ENCODE results near the gene MCC. TPM values are rescaled to one million over a fixed set of nuclear protein-coding genes. Genes with fewer than 3 reads are reported as not detected.

The MCC gene
- total and polyA plus RNA-seq, 2 donors (not counting 1 experiment from before 2014, with no cell fraction given), result 0.09 to 0.32 TPM

DNA sequence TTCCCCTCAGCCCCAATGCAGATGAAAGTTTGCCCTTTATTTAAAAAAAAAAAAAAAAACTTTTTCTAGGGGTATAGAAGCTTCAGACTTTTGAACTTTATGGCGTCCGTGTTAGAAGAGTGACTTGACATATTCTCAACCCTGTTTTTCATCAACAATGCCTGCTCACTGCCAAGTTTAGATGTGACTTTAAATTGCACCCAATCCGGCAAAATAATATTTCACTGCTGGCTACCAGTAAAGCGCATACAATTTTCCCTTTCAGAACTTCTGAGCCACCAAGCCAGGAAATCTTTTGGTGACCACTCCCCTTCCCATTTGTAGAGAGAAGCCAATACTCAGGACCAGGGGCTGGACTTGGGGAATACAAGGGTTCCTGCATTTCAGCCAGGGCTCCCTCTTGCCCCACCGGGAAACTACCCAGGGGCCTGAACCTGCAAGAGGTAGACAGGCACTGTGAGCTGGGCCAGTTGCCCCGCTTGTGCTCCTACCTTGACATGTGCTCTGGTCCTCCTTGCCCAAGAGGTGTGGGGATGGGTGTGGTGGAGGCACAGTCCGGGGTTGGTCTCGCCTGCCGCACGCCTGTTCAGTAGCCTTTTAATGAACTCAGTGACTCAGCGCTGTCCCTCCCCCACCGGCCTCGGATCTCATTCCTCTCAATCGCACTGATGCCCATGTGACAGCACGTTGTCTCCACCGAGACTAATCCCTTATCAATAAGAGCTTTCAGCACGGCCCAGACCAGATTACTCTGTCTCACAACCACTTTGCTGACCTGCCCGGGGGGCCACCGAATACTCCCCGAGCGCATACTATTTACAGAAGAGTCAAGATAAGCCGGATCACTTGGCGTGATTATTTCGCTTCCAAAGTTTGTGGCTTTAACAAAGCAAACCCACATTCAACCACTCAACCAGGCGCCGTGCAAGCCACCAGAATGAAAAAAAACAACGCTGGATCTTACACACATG is 285.2 kb downstream of the MCC start:
- H3K4me3 Mint-ChIP-seq, result no peak overlapping the region
- Histone ChIP-seq H3K4me2 (replicated peaks; ENCODE audit: low read depth, low read length, poor library complexity, severe bottlenecking) (no peak overlapping the region), H3K27me3 (replicated peaks in 1 of 4; ENCODE audit: control extremely low read depth in 1 of 4, control insufficient read depth in 3 of 4, insufficient read depth in 4 of 4, low read length in 3 of 4) (no peaks in the 10 kb centered on the region), H4K20me1 (ENCODE audit: control insufficient read depth, insufficient read depth, low read length, poor library complexity, severe bottlenecking) (no peaks in the 10 kb centered on the region), H3K9ac (ENCODE audit: low read length) (no peak overlapping the region), H3K9me3 (ENCODE audit: control extremely low read depth in 1 of 3, control insufficient read depth in 2 of 3, insufficient read depth in 1 of 3, low read length in 2 of 3) (no peaks in the 10 kb centered on the region), H3K79me2 (ENCODE audit: control insufficient read depth, insufficient read depth, low read length) (no peaks in the 10 kb centered on the region), H3K36me3 (replicated peaks in 1 of 2; ENCODE audit: control extremely low read depth in 1 of 2, control insufficient read depth in 1 of 2, extremely low read depth in 1 of 2, insufficient read depth in 2 of 2, low read length in 1 of 2) (no peaks in the 10 kb centered on the region), H3K4me3 (ENCODE audit: control extremely low read depth in 1 of 5, extremely low read depth in 1 of 5, insufficient read depth in 1 of 5, low read depth in 2 of 5, low read length in 4 of 5) (no peak overlapping the region), H3K27ac (ENCODE audit: low read length in 2 of 2) (no peak overlapping the region), H2AFZ (ENCODE audit: insufficient read depth, low read depth, low read length, poor library complexity, severe bottlenecking) (no peak overlapping the region), H3K4me1 (ENCODE audit: control insufficient read depth in 2 of 2, insufficient read depth in 2 of 2, low read length in 2 of 2) (no peaks in the 10 kb centered on the region)
- no peaks in the 10 kb centered on the region for H3K4me1 Mint-ChIP-seq
- TF ChIP-seq EZH2 (IDR thresholded peaks at IDR 0.05; ENCODE audit: borderline replicate concordance, insufficient read depth, low read depth, low read length, poor library complexity, severe bottlenecking), result no peak
- TF ChIP-seq, protein P1, sequence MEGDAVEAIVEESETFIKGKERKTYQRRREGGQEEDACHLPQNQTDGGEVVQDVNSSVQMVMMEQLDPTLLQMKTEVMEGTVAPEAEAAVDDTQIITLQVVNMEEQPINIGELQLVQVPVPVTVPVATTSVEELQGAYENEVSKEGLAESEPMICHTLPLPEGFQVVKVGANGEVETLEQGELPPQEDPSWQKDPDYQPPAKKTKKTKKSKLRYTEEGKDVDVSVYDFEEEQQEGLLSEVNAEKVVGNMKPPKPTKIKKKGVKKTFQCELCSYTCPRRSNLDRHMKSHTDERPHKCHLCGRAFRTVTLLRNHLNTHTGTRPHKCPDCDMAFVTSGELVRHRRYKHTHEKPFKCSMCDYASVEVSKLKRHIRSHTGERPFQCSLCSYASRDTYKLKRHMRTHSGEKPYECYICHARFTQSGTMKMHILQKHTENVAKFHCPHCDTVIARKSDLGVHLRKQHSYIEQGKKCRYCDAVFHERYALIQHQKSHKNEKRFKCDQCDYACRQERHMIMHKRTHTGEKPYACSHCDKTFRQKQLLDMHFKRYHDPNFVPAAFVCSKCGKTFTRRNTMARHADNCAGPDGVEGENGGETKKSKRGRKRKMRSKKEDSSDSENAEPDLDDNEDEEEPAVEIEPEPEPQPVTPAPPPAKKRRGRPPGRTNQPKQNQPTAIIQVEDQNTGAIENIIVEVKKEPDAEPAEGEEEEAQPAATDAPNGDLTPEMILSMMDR (IDR thresholded peaks at IDR 0.05), result no peak
- intact Hi-C loops (cut with micrococcal nuclease), result no loop called here
- ATAC-seq (ENCODE audit: low read depth), result no peak
- ChIA-PET CTCF (no interaction called here), POLR2A (no interaction called here)
- H3K27ac Mint-ChIP-seq, result no peak overlapping the region
- no peak for DNase-seq
- H3K27me3 Mint-ChIP-seq, result peaks cover 5% of the 10 kb centered on the region
- 98% methylated on average over 24 of the region's 27 CpGs for WGBS (ENCODE audit: insufficient coverage)
- no peaks in the 10 kb centered on the region for H3K9me3 Mint-ChIP-seq (ENCODE audit: insufficient read depth)

DNA sequence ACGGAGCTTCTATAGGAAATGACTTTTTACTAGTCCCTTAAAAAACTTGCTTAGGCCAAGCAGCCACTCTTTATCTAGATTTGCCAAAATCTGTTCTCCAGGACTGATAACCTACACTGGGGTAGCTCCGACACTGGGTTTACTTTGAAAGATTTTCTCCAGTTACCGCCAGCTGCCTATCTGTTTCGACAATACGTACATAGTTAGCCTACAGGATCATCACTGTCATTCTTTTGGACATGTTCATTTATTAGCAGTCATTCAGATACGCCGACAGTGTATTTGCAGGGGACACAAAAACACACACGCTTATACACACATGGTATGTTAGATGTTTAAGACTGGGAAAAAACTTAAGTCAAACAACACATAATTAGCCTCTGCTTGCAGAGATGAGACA is 286.0 kb downstream of the MCC start:
- no peak overlapping the region for H3K27ac ChIP-seq (ENCODE audit: low read length in 2 of 2)
- intact Hi-C loops (cut with micrococcal nuclease), result no loop called here
- ATAC-seq (ENCODE audit: low read depth) (no peak), DNase-seq (no peak)
- H3K27me3 Mint-ChIP-seq, result peaks cover 6% of the 10 kb centered on the region
- H3K27ac Mint-ChIP-seq, result no peak overlapping the region
- H4K20me1 ChIP-seq (ENCODE audit: control insufficient read depth, insufficient read depth, low read length, poor library complexity, severe bottlenecking), result no peaks in the 10 kb centered on the region
- H3K79me2 ChIP-seq (ENCODE audit: control insufficient read depth, insufficient read depth, low read length), result no peaks in the 10 kb centered on the region
- no peak overlapping the region for H3K4me2 ChIP-seq (replicated peaks; ENCODE audit: low read depth, low read length, poor library complexity, severe bottlenecking)
- ChIA-PET CTCF (no interaction called here), POLR2A (no interaction called here)
- H3K9me3 ChIP-seq (ENCODE audit: control extremely low read depth in 1 of 3, control insufficient read depth in 2 of 3, insufficient read depth in 1 of 3, low read length in 2 of 3), result no peaks in the 10 kb centered on the region
- H3K36me3 ChIP-seq (replicated peaks in 1 of 2; ENCODE audit: control extremely low read depth in 1 of 2, control insufficient read depth in 1 of 2, extremely low read depth in 1 of 2, insufficient read depth in 2 of 2, low read length in 1 of 2), result no peaks in the 10 kb centered on the region
- no peaks in the 10 kb centered on the region for H3K4me1 ChIP-seq (ENCODE audit: control insufficient read depth in 2 of 2, insufficient read depth in 2 of 2, low read length in 2 of 2)
- peaks cover 0 to 2% (median 0%) of the 10 kb centered on the region in 4 experiments for H3K27me3 ChIP-seq (replicated peaks in 1 of 4; ENCODE audit: control extremely low read depth in 1 of 4, control insufficient read depth in 3 of 4, insufficient read depth in 4 of 4, low read length in 3 of 4)
- WGBS (ENCODE audit: insufficient coverage), result 94% methylated on average over 4 of the region's 8 CpGs
- no peak overlapping the region for H2AFZ ChIP-seq (ENCODE audit: insufficient read depth, low read depth, low read length, poor library complexity, severe bottlenecking)
- H3K4me3 ChIP-seq (ENCODE audit: control extremely low read depth in 1 of 5, extremely low read depth in 1 of 5, insufficient read depth in 1 of 5, low read depth in 2 of 5, low read length in 4 of 5), result no peak overlapping the region
- H3K4me1 Mint-ChIP-seq, result no peaks in the 10 kb centered on the region
- no peak overlapping the region for H3K4me3 Mint-ChIP-seq
- H3K9me3 Mint-ChIP-seq (ENCODE audit: insufficient read depth), result no peaks in the 10 kb centered on the region
- no peak overlapping the region for H3K9ac ChIP-seq (ENCODE audit: low read length)
- TF ChIP-seq, protein P1 (IDR thresholded peaks at IDR 0.05), result no peak
- no peak for TF ChIP-seq EZH2 (IDR thresholded peaks at IDR 0.05; ENCODE audit: borderline replicate concordance, insufficient read depth, low read depth, low read length, poor library complexity, severe bottlenecking)

Data from B cell (primary cell).